ENCODE data around the gene TNPO2.
"Not testable (repeated sequence)": the region's sequence is repeated elsewhere in the genome, so short reads cannot be mapped to it uniquely, and the experiment has no call there.

TNPO2 gene

DNA sequence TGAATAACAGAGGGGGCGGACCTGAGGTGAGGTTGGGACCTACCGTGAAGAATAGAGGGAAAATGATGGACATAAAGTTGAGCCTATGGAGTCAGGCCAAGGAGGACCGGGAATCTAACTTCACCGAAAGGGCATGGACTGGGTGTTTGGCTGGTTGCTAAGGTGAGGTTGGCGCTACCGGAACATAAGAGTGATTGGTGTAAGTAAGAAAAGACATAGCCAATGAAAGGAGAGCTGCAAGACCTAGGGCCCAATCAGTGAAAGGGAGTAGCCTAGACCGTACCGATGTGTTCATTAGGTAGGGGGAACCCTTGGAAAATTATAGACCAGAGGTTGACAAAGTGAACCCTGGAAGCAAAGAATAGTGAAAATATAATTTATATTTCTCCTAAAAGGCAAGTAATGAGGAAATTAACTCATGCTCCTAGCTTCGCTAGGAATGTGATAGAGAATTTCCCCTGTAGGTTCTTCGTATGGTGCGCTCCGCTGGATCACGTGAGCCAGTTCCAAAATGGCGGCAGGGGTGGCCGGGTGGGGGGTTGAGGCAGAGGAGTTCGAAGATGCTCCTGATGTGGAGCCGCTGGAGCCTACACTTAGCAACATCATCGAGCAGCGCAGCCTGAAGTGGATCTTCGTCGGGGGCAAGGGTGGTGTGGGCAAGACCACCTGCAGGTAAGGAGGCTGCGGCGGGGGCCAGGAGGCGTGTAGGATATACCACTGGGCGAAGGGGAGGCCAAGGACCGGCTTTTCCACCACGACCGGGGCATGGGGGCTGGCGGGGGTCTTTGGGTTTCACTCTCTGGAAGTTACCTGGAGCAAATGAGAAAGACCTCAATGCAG is 13.5 kb upstream of the TNPO2 start, which contains the start of gene GET3:
TSS of gene GET3 (plus strand) at position 503 of the 840 bp plus-strand sequence. CDS start at position 512, 9 bp downstream.
- DNase-seq, result peak; percentile 89

GRCh38 chr19:12733369-12734214 is 9.9 kb upstream of the TNPO2 start:
- peak; percentile 33 for DNase-seq

- DNase-seq, result no peak
Measured at GRCh38 chr19:12731337-12731736, 7.6 kb upstream of the TNPO2 start.

- DNase-seq, result no peak
Measured at GRCh38 chr19:12730064-12730463, 6.3 kb upstream of the TNPO2 start.

GRCh38 chr19:12727745-12728433 is 4.2 kb upstream of the TNPO2 start:
- DNase-seq, result no peak

- no peak for DNase-seq
Measured at GRCh38 chr19:12726988-12727316, 3.2 kb upstream of the TNPO2 start.

DNA sequence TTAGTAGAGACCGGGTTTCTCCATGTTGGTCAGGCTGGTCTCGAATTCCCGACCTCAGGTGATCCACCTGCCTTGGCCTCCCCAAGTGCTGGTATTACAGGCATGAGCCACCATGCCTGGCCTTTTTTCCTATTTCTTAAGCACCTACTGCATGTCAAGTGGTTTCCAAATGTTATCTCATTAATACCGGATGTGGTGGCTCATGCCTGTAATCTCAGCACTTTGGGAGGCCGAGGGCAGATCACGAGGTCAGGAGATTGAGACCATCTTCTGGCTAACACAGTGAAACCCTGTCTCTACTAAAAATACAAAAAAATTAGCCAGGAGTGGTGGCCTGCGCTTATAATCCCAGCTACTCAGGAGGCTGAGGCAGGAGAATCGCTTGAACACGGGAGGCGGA is 1.9 kb upstream of the TNPO2 start:
- DNase-seq, result not testable (repeated sequence)

GRCh38 chr19:12723381-12723640 is 421 bp downstream of the TNPO2 start:
- no peak for DNase-seq

GRCh38 chr19:12722566-12723380 is 959 bp downstream of the TNPO2 start:
- peak; percentile 95 for DNase-seq

- peak; percentile 18 for DNase-seq
Measured at GRCh38 chr19:12721656-12722565, 1.8 kb downstream of the TNPO2 start.

DNA sequence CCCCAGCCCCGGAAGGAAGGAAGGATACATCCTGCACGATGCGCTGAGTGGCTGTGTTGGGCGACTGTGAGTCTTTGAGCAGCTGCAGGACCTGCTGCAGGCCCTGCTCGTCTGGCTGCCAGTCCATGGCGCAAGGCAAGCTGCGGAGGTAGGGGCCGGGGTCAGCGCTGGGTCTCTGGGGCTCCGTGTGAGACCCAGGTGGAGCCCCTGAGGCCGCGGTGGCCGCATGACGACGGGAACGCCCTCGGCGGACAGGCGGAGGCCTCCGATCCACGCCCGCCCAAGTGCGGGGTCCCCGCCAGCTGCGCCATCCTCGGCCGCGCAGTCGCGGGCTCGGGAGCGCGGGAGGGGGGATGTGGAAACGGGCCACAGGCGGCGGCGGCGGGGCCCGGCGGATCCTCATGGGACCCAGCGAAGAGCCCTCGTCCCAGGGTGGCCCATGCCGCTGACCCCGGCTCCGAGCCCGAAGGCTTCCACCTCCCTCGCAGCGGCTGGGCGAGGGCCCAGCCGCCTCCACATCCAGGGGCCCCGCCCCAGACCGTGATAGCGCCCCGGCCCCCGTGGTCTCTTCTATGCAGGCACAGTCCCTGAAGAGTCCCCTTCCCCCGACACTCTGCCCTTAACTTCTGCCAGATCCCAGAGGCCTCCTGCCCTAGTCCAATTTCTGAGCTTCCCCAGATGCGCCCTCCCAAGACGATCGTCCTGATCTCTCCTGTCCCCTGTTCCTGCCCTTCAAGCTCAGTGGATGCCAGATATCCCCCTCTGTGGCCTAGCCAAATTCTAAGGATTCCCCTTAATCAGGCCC is 2.7 kb downstream of the TNPO2 start:
- no peak for DNase-seq

- no peak for DNase-seq
Measured at GRCh38 chr19:12720296-12720695, 3.4 kb downstream of the TNPO2 start.

- no peak for DNase-seq
Measured at GRCh38 chr19:12715929-12716328, 7.8 kb downstream of the TNPO2 start.

GRCh38 chr19:12715102-12715501 is 8.6 kb downstream of the TNPO2 start:
- no peak for DNase-seq

DNA sequence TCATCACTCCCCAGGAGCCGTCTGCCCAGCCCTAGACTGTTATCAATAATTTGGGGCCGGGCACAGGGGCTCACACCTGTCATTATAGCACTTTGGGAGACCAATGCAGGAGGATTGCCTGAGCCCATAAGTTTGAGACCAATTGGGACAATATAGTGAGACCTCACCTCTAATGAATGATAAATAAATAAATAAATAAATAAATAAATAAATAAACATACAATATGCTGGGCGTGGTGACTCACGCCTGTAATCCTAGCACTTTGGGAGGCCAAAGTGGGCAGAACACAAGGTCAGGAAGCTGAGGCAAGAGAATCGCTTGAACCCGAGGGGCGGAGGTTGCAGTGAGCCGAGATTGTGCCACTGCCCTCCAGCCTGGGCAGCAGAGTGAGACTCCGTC is 10.4 kb downstream of the TNPO2 start:
- DNase-seq, result not testable (repeated sequence)

DNA sequence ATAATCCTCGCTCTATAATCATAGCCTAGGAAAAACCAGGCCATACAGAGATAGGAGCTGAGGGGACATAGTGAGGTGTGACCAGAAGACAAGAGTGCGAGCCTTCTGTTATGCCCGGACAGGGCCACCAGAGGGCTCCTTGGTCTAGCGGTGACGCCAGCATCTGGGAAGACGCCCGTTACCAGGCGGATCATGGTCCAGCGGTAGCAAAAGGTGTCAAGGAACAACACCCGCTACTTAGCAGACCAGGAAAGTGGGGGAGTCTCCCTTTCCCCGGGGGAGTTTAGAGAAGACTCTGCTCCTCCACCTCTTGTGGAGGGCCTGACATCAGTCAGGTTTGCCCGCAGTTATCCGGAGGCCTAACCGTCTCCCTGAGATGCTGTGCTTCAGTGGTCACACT is 11.7 kb downstream of the TNPO2 start:
- not testable (repeated sequence) for DNase-seq

GRCh38 chr19:12711187-12711586 is 12.5 kb downstream of the TNPO2 start:
- no peak for DNase-seq

DNA sequence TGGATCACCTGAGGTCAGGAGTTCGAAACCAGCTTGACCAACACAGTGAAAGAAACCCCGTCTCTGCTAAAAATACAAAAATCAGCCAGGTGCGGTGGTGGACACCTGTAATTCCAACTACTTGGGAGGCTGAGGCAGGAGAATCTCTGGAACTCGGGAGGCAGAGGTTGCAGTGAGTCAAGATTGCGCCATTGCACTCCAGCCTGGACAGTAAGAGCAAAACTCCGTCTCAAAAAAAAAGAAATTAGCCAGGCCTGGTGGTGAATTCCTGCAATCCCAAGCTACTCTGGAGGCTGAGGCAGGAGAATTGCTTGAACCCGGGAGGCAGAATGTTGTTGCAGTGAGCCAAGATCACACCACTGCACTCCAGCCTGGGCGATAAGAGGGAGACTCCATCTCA is 15.1 kb downstream of the TNPO2 start:
- DNase-seq, result no peak

DNA sequence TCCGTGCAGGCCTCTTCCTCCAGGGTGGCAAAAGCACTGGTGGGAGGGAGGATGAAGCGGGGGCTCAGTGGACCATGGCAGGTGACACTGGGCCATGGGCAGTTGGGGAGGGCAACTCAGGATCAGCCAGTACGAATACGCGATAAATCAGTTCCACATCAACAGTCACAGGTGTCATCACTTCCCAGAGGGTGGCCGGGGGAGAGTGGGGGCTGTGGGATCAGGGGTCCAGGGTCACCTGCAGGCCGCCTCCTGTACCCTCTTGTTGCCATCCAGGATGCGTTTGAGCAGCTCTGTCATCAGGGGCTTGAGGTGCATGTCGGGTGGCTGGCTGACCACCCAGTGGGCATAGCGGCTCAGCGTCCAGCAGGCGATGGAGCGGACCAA is 17.4 kb downstream of the TNPO2 start:
- no peak for DNase-seq

DNA sequence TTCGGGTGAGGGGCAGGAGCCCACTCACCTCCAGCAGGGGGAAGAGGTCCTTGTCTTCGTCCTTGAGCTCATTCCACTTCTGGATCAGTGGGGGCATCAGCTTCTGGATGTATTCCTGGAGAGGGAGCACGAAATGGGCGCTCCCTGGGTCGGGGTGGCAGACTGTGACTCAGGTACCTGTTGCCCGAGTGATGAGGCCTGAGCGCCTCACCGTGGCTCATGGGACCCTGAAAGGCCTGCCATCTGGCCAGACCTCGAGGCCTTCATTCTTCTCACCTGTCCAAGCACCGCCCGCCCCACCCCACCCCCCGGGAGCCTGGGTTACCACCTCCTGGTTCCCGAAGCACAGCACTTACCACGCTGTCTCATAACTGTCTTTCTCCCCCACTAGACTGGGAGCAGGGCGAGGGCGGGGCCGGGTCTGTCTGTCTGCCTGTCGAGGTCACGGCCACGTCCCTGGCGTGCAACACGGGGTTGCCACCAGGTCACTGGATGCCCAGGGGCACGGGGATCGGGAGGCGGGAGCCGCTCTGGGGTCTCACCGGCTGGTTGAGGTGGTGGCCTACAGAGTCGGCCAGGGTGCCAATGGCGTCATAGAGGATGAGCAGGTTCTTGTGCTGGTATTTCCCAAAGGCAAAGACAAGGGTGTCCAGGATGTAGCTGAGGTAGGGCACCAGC is 17.9 kb downstream of the TNPO2 start:
- no peak for DNase-seq

Data from KG1 (cell line).